Liver (tissue), 9 donors: Measurements from ENCODE around the gene NR4A3. TPM values are rescaled to one million over a fixed set of nuclear protein-coding genes. Genes with fewer than 3 reads are reported as not detected.

Experiments
- DNase-seq: peaks from one replicate; pipeline ENCODE4 v3.0.0-alpha.2; 2017; ENCODE audit warnings: low spot score
- H3K27ac ChIP-seq, 2 donors: one replicate each; pipeline ENCODE4 v1.7.0; 2013; ENCODE audit warnings: inconsistent platforms in 2 of 2, low read length in 2 of 2, control low read depth in 1 of 2, low read depth in 1 of 2, mild to moderate bottlenecking in 1 of 2
- H3K27me3 ChIP-seq, 4 donors: one replicate each; pipeline versions ENCODE4 v1.6.1 to v1.7.0; 2013; ENCODE audit warnings: low read length in 3 of 4, inconsistent platforms in 1 of 4, mild to moderate bottlenecking in 1 of 4, moderate library complexity in 1 of 4; ENCODE audit not compliant: control insufficient read depth in 4 of 4, insufficient read depth in 4 of 4
- H3K36me3 ChIP-seq, 4 donors: one replicate each; pipeline versions ENCODE4 v1.6.1 to v1.7.0; 2013; ENCODE audit warnings: low read length in 3 of 4, mild to moderate bottlenecking in 3 of 4, low read depth in 1 of 4, moderate library complexity in 1 of 4; ENCODE audit not compliant: control insufficient read depth in 4 of 4, insufficient read depth in 3 of 4
- H3K4me1 ChIP-seq, 4 donors: one replicate each; pipeline versions ENCODE4 v1.6.1 to v1.7.0; 2013; ENCODE audit warnings: low read length in 3 of 4, mild to moderate bottlenecking in 3 of 4, moderate library complexity in 1 of 4; ENCODE audit not compliant: control insufficient read depth in 4 of 4, insufficient read depth in 4 of 4
- H3K4me3 ChIP-seq, 3 donors: one replicate each; pipeline versions ENCODE4 v1.6.1 to v1.7.0; 2013; ENCODE audit warnings: low read length in 3 of 3, control low read depth in 1 of 3, low read depth in 1 of 3, mild to moderate bottlenecking in 1 of 3
- H3K9ac ChIP-seq, 2 donors: one replicate each; pipeline ENCODE4 v1.7.0; 2013; ENCODE audit warnings: low read length in 2 of 2, mild to moderate bottlenecking in 2 of 2, moderate library complexity in 2 of 2, control low read depth in 1 of 2, low read depth in 1 of 2
- H3K9me3 ChIP-seq, 4 donors: one replicate each; pipeline versions ENCODE4 v1.6.1 to v1.7.0; 2013; ENCODE audit warnings: low read length in 3 of 4; ENCODE audit not compliant: control insufficient read depth in 4 of 4
- EGR1 ChIP-seq, 2 donors: IDR thresholded peaks; 2 replicates each; pipeline ENCODE4 v1.6.1; 2016 to 2018; ENCODE audit warnings: antibody characterized with exemption in 2 of 2, low read depth in 2 of 2
- FOXA2 ChIP-seq: IDR thresholded peaks from 2 replicates; pipeline ENCODE4 v1.6.1; 2016; ENCODE audit warnings: antibody characterized with exemption
- HNF4G ChIP-seq: IDR thresholded peaks from 2 replicates; pipeline ENCODE4 v1.6.1; 2016; ENCODE audit warnings: antibody characterized with exemption
- NR2F2 ChIP-seq: IDR thresholded peaks from 2 replicates; pipeline ENCODE4 v1.6.1; 2016; ENCODE audit warnings: antibody characterized with exemption
- RAD21 ChIP-seq, 2 donors: IDR thresholded peaks; 2 replicates each; pipeline ENCODE4 v1.6.1; 2016; ENCODE audit warnings: antibody characterized with exemption in 2 of 2, mild to moderate bottlenecking in 2 of 2
- RXRA ChIP-seq, 2 donors: IDR thresholded peaks; 2 replicates each; pipeline ENCODE4 v1.6.1; 2017 to 2018; ENCODE audit warnings: antibody characterized with exemption in 2 of 2, mild to moderate bottlenecking in 1 of 2
- SP1 ChIP-seq: IDR thresholded peaks from 2 replicates; pipeline ENCODE4 v1.6.1; 2018; ENCODE audit warnings: antibody characterized with exemption, mild to moderate bottlenecking
- WGBS: extraction: QIAGEN DNeasy Blood & Tissue Kit; methylation state at CpG from one replicate; pipeline ENCODE4 v1.1.7; 2013; 5-methylcytosine and 5-hydroxymethylcytosine counted together
- polyA plus RNA-seq, 2 donors: library from polyadenylated mRNA; stranded (reverse) in 1 of 2; unstranded in 1 of 2; fragments of 200-250 nt in 1 of 2; fragments of >200 nt in 1 of 2; fragmentation: Nextera tagmentation in 1 of 2; extraction: Ambion mirVana in 1 of 2; gene quantifications; one replicate each; pipeline versions ENCODE4 v1.2.1 to v1.2.3, GENCODE V29; 2013 to 2015
- total RNA-seq, 2 donors: library from RNA; depleted of rRNA; stranded (reverse); fragments of >200 nt; gene quantifications; one replicate each; pipeline ENCODE4 v1.2.3, GENCODE V29; 2014
- TF ChIP-seq, protein P1 (sequence below): fragments of 150-350 bp; IDR thresholded peaks from 2 replicates; pipeline ENCODE4 v1.5.1; 2017; ENCODE audit warnings: improper control_type of control experiment, low read depth, low read length; ENCODE audit not compliant: missing input control
- TF ChIP-seq, protein P2 (sequence below): IDR thresholded peaks from 2 replicates; pipeline ENCODE4 v1.6.1; 2016; ENCODE audit warnings: antibody characterized with exemption
- TF ChIP-seq, protein P3 (sequence below): IDR thresholded peaks from 2 replicates; pipeline ENCODE4 v1.6.1; 2016; ENCODE audit warnings: antibody characterized with exemption, mild to moderate bottlenecking
- donor health status: healthy.
- donor health status: healthy.
- donor health status: healthy.
- donor health status: healthy.
- donor health status: healthy.

Gene NR4A3
- total and polyA plus RNA-seq, 4 donors, result 0.02 to 0.14 (median 0.09) TPM

DNA sequence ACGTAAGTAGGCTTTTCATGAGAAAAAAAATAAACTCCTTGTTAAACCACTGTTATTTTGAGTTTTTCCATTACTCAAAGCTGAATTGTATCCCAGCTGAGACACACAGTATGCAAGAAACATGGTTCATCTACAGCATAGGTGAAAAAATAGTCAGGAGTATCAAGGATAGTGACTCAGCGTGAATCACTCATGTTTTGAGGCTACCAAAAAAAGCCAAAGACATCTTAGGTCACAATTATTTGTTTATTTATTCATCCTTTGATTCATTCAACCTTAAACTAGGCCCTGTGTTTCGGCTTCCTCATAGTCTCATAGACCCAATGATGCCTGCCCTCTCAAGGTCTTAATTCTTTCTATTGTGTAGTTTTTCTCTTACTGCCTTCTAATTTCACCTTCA lies 51.8 kb downstream of the NR4A3 start (continued):
- TF ChIP-seq, protein P1, sequence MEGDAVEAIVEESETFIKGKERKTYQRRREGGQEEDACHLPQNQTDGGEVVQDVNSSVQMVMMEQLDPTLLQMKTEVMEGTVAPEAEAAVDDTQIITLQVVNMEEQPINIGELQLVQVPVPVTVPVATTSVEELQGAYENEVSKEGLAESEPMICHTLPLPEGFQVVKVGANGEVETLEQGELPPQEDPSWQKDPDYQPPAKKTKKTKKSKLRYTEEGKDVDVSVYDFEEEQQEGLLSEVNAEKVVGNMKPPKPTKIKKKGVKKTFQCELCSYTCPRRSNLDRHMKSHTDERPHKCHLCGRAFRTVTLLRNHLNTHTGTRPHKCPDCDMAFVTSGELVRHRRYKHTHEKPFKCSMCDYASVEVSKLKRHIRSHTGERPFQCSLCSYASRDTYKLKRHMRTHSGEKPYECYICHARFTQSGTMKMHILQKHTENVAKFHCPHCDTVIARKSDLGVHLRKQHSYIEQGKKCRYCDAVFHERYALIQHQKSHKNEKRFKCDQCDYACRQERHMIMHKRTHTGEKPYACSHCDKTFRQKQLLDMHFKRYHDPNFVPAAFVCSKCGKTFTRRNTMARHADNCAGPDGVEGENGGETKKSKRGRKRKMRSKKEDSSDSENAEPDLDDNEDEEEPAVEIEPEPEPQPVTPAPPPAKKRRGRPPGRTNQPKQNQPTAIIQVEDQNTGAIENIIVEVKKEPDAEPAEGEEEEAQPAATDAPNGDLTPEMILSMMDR, result no peak
- no peak for TF ChIP-seq SP1

DNA sequence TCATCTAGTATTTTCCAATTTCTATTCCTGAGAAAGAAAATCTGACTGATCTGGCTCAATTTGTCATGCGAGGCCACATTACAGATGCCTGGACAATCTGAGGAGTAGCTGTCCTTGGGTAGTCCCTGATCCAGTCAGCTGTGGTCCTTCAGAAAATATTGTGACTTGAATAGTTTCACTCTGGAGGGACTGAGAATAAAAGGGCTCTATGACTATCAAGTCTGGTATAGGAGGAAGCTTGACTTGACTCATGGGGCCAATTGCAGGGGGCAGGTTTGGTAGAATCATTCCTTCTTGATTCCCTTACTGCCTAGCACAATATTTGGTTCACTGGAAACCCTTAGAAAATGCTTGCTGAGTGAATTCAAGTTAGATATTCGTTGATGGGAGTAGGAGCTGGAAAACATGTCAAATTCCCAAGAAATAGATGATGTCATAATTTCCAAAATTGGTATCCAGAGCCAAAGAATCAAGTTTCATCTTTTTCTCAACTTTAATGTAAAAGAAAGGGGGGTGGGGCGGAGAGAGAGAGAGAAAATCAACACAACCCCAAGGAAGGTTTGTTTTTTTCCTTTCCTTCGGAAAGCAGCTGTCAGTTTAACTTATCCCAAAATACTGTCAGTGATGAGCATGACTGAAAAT lies 52.4 kb downstream of the NR4A3 start:
- Histone ChIP-seq H3K9me3 (no peaks in the 10 kb centered on the region), H3K9ac (no peak overlapping the region), H3K27ac (no peak overlapping the region), H3K4me3 (no peak overlapping the region), H3K36me3 (no peaks in the 10 kb centered on the region), H3K4me1 (no peaks in the 10 kb centered on the region), H3K27me3 (no peaks in the 10 kb centered on the region)
- TF ChIP-seq RAD21 (IDR thresholded peaks at IDR 0.05) (no peak), RXRA (IDR thresholded peaks at IDR 0.05) (no peak), FOXA2 (no peak), EGR1 (IDR thresholded peaks at IDR 0.05; ENCODE audit: low read depth in 2 of 2) (no peak), HNF4G (no peak), SP1 (no peak), NR2F2 (no peak)
- TF ChIP-seq, protein P2, sequence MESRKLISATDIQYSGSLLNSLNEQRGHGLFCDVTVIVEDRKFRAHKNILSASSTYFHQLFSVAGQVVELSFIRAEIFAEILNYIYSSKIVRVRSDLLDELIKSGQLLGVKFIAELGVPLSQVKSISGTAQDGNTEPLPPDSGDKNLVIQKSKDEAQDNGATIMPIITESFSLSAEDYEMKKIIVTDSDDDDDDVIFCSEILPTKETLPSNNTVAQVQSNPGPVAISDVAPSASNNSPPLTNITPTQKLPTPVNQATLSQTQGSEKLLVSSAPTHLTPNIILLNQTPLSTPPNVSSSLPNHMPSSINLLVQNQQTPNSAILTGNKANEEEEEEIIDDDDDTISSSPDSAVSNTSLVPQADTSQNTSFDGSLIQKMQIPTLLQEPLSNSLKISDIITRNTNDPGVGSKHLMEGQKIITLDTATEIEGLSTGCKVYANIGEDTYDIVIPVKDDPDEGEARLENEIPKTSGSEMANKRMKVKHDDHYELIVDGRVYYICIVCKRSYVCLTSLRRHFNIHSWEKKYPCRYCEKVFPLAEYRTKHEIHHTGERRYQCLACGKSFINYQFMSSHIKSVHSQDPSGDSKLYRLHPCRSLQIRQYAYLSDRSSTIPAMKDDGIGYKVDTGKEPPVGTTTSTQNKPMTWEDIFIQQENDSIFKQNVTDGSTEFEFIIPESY, result no peak
- TF ChIP-seq, protein P3, sequence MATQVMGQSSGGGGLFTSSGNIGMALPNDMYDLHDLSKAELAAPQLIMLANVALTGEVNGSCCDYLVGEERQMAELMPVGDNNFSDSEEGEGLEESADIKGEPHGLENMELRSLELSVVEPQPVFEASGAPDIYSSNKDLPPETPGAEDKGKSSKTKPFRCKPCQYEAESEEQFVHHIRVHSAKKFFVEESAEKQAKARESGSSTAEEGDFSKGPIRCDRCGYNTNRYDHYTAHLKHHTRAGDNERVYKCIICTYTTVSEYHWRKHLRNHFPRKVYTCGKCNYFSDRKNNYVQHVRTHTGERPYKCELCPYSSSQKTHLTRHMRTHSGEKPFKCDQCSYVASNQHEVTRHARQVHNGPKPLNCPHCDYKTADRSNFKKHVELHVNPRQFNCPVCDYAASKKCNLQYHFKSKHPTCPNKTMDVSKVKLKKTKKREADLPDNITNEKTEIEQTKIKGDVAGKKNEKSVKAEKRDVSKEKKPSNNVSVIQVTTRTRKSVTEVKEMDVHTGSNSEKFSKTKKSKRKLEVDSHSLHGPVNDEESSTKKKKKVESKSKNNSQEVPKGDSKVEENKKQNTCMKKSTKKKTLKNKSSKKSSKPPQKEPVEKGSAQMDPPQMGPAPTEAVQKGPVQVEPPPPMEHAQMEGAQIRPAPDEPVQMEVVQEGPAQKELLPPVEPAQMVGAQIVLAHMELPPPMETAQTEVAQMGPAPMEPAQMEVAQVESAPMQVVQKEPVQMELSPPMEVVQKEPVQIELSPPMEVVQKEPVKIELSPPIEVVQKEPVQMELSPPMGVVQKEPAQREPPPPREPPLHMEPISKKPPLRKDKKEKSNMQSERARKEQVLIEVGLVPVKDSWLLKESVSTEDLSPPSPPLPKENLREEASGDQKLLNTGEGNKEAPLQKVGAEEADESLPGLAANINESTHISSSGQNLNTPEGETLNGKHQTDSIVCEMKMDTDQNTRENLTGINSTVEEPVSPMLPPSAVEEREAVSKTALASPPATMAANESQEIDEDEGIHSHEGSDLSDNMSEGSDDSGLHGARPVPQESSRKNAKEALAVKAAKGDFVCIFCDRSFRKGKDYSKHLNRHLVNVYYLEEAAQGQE, result no peak
- TF ChIP-seq, protein P1, result no peak
- 93% methylated on average over 4 of the region's 4 CpGs for WGBS
- no peak for DNase-seq
